H9 (cell line): ENCODE data around the gene ALDH1B1. TPM values are rescaled to one million over a fixed set of nuclear protein-coding genes. Genes with fewer than 3 reads are reported as not detected.
A peak's percentile ranks its signal among the peaks of the same experiment; 100 is the strongest.

Source experiments
- DNase-seq: peaks from one replicate; pipeline ENCODE4 v3.0.0-alpha.2; 2017
- H2AFZ ChIP-seq: one replicate; pipeline ENCODE4 v1.6.1; 2013; ENCODE audit warnings: mild to moderate bottlenecking, low read length, control low read depth, moderate library complexity
- H2AK5ac ChIP-seq: 2 replicates; pipeline ENCODE4 v1.6.1; 2013; ENCODE audit warnings: low read length, control low read depth, mixed read lengths; ENCODE audit not compliant: insufficient read length
- H2BK120ac ChIP-seq: one replicate; pipeline ENCODE4 v1.6.1; 2013; ENCODE audit warnings: low read depth, mild to moderate bottlenecking, low read length, control low read depth, inconsistent platforms; ENCODE audit not compliant: poor library complexity, severe bottlenecking
- H2BK12ac ChIP-seq: 2 replicates; pipeline ENCODE4 v1.6.1; 2013; ENCODE audit warnings: low read length, control low read depth, mixed read lengths, low read depth; ENCODE audit not compliant: insufficient read length
- H2BK15ac ChIP-seq: 2 replicates; pipeline ENCODE4 v1.6.1; 2013; ENCODE audit warnings: low read depth, low read length, control low read depth
- H2BK20ac ChIP-seq: one replicate; pipeline ENCODE4 v1.6.1; 2013; ENCODE audit warnings: low read depth, mild to moderate bottlenecking, low read length, control low read depth, inconsistent platforms; ENCODE audit not compliant: poor library complexity, severe bottlenecking
- H2BK5ac ChIP-seq: 2 replicates; pipeline ENCODE4 v1.6.1; 2013; ENCODE audit warnings: low read length, control low read depth, mixed read lengths; ENCODE audit not compliant: insufficient read length
- H3K14ac ChIP-seq: 2 replicates; pipeline ENCODE4 v1.6.1; 2013; ENCODE audit warnings: low read length, control low read depth; ENCODE audit not compliant: insufficient read depth
- H3K18ac ChIP-seq: 2 replicates; pipeline ENCODE4 v1.6.1; 2013; ENCODE audit warnings: low read depth, mild to moderate bottlenecking, mixed read lengths, low read length, control low read depth; ENCODE audit not compliant: insufficient read length
- H3K23ac ChIP-seq: 2 replicates; pipeline ENCODE4 v1.6.1; 2013; ENCODE audit warnings: low read length, control low read depth, mixed read lengths, low read depth; ENCODE audit not compliant: insufficient read length
- H3K23me2 ChIP-seq: 2 replicates; pipeline ENCODE4 v1.6.1; 2013; ENCODE audit warnings: low read depth, mild to moderate bottlenecking, mixed read lengths, low read length, control low read depth; ENCODE audit not compliant: insufficient read length, poor library complexity, severe bottlenecking
- H3K27ac ChIP-seq: 2 replicates; pipeline ENCODE4 v1.5.1; 2013; ENCODE audit warnings: low read length, control low read depth, mixed read lengths, low read depth; ENCODE audit not compliant: insufficient read length
- H3K27me3 ChIP-seq: 2 replicates; pipeline ENCODE4 v1.6.1; 2013; ENCODE audit warnings: low read length, control low read depth, inconsistent platforms; ENCODE audit not compliant: insufficient read depth
- H3K4ac ChIP-seq: 2 replicates; pipeline ENCODE4 v1.6.1; 2013; ENCODE audit warnings: low read depth, mild to moderate bottlenecking, control low read depth, inconsistent platforms, low read length, moderate library complexity
- H3K4me1 ChIP-seq: 2 replicates; pipeline ENCODE4 v1.6.1; 2013; ENCODE audit warnings: low read length, control low read depth, inconsistent platforms; ENCODE audit not compliant: insufficient read depth
- H3K4me2 ChIP-seq: 2 replicates; pipeline ENCODE4 v1.6.1; 2013; ENCODE audit warnings: low read length, control low read depth, mixed read lengths; ENCODE audit not compliant: insufficient read length, insufficient read depth
- H3K56ac ChIP-seq: 2 replicates; pipeline ENCODE4 v1.6.1; 2013; ENCODE audit warnings: low read depth, mild to moderate bottlenecking, mixed read lengths, low read length, control low read depth; ENCODE audit not compliant: insufficient read length
- H3K79me1 ChIP-seq: 2 replicates; pipeline ENCODE4 v1.6.1; 2013; ENCODE audit warnings: low read depth, mild to moderate bottlenecking, moderate library complexity, low read length, control low read depth, inconsistent platforms; ENCODE audit not compliant: insufficient read depth, poor library complexity, severe bottlenecking
- H3K79me2 ChIP-seq: 2 replicates; pipeline ENCODE4 v1.6.1; 2013; ENCODE audit warnings: low read length, control low read depth, inconsistent platforms; ENCODE audit not compliant: insufficient read depth
- H3K9ac ChIP-seq: 2 replicates; pipeline ENCODE4 v1.6.1; 2013; ENCODE audit warnings: low read length, control low read depth, mixed read lengths; ENCODE audit not compliant: insufficient read length; ENCODE audit errors: extremely low read depth
- H3K9me3 ChIP-seq: one replicate; pipeline ENCODE4 v1.6.1; 2013; ENCODE audit warnings: low read depth, low read length, inconsistent platforms; ENCODE audit not compliant: control insufficient read depth
- H3T11ph ChIP-seq: one replicate; pipeline ENCODE4 v1.6.1; 2013; ENCODE audit warnings: mild to moderate bottlenecking, low read length, control low read depth, inconsistent platforms
- H4K20me1 ChIP-seq: one replicate; pipeline ENCODE4 v1.6.1; 2013; ENCODE audit not compliant: control insufficient read depth, insufficient read length, insufficient read depth
- H4K5ac ChIP-seq: 2 replicates; pipeline ENCODE4 v1.6.1; 2013; ENCODE audit warnings: low read depth, mild to moderate bottlenecking, mixed read lengths, low read length, control low read depth; ENCODE audit not compliant: insufficient read length
- H4K8ac ChIP-seq: replicated peaks from 2 replicates; pipeline ENCODE4 v1.6.1; 2013; ENCODE audit warnings: low read length, control low read depth, mixed read lengths, low read depth; ENCODE audit not compliant: insufficient read length
- H4K91ac ChIP-seq: 2 replicates; pipeline ENCODE4 v1.6.1; 2013; ENCODE audit warnings: low read depth, mild to moderate bottlenecking, moderate library complexity, mixed read lengths, low read length, control low read depth; ENCODE audit not compliant: insufficient read length
- H3K27ac Mint-ChIP-seq, 3 experiments: 2 replicates in 2 of 3; 3 replicates in 1 of 3; pipeline ENCODE4 v1.8.0; 2020 to 2021; ENCODE audit warnings: mixed read lengths in 3 of 3, mild to moderate bottlenecking in 1 of 3, moderate library complexity in 1 of 3
- H3K27me3 Mint-ChIP-seq: 2 replicates; pipeline ENCODE4 v1.8.0; 2021; ENCODE audit warnings: low read depth, mild to moderate bottlenecking, moderate library complexity, mixed read lengths
- H3K36me3 Mint-ChIP-seq, 3 experiments: 2 replicates in 2 of 3; 3 replicates in 1 of 3; pipeline ENCODE4 v1.8.0; 2020 to 2021; ENCODE audit warnings: low read depth in 3 of 3, mixed read lengths in 3 of 3; ENCODE audit not compliant: insufficient read depth in 1 of 3
- H3K4me1 Mint-ChIP-seq, 2 experiments: 2 replicates each; pipeline ENCODE4 v1.8.0; 2020; ENCODE audit warnings: mixed read lengths in 2 of 2
- H3K4me3 Mint-ChIP-seq, 2 experiments: 2 replicates in 1 of 2; 3 replicates in 1 of 2; pipeline ENCODE4 v1.8.0; 2020 to 2021; ENCODE audit warnings: mild to moderate bottlenecking in 2 of 2, mixed read lengths in 2 of 2, moderate library complexity in 1 of 2
- H3K9me3 Mint-ChIP-seq, 2 experiments: 2 replicates in 1 of 2; 3 replicates in 1 of 2; pipeline ENCODE4 v1.8.0; 2020; ENCODE audit warnings: mild to moderate bottlenecking in 2 of 2, mixed read lengths in 2 of 2, moderate library complexity in 1 of 2
- CTCF ChIP-seq: fragments of 200-600 bp; sonication (generic); conservative IDR thresholded peaks from 3 replicates; pipeline ENCODE4 v1.8.0; 2021; ENCODE audit warnings: antibody characterized with exemption, mild to moderate bottlenecking
- WGBS: extraction: QIAGEN DNeasy Blood & Tissue Kit; methylation state at CpG from one replicate; pipeline ENCODE4 v1.1.7; 2013; ENCODE audit warnings: missing lambda C conversion rate, low lambda C conversion rate, mixed read lengths; ENCODE audit not compliant: insufficient read length; ENCODE audit errors: extremely low coverage; 5-methylcytosine and 5-hydroxymethylcytosine counted together
- total RNA-seq: library from RNA; stranded (reverse); gene quantifications from 2 replicates; pipeline ENCODE4 v1.2.1, GENCODE V29; 2021

The ALDH1B1 gene
- total RNA-seq, 1 experiment from 2014 or later: 49.6 TPM

DNA sequence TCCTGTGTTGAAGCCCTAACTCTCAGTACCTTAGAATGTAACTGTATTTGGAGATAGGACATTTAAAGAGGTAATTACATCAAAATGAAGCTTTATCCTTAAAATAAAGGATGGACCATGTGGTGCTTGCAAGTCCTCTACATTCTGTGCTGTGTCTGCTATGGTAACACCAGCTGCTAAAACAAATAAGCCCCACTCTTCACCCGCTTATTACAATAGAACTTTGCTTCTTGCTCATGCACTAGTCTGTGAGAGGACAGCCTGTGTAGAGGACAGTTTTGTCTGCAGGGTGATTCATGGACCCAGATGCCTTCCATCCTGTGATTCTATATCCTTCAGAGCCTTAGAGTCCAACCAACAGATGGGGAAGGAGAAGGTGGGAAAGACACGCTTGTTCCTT, 44.2 kb downstream of the ALDH1B1 start:
- no peaks in the 10 kb centered on the region for H3K9me3 ChIP-seq
- no peak overlapping the region for H3K56ac ChIP-seq
- Mint-ChIP-seq H3K36me3 (no peaks in the 10 kb centered on the region), H3K4me1 (peaks cover 17 to 22% of the 10 kb centered on the region in 2 experiments), H3K4me3 (no peak overlapping the region), H3K27me3 (peaks cover 8% of the 10 kb centered on the region), H3K27ac (peak overlapping the region in 1 of 3 experiments; percentile 53; a peak in 1 of 7 replicates), H3K9me3 (no peaks in the 10 kb centered on the region; a peak in 1 of 5 replicates)
- H4K8ac ChIP-seq: no peak overlapping the region
- DNase-seq: no peak
- H3K4me2 ChIP-seq: no peak overlapping the region
- H3K79me2 ChIP-seq: no peaks in the 10 kb centered on the region
- H3K18ac ChIP-seq: no peak overlapping the region
- H4K91ac ChIP-seq: no peak overlapping the region
- H2BK120ac ChIP-seq: no peak overlapping the region
- WGBS: no CpG with 5 or more reads among the region's 2 CpGs
- H2AK5ac ChIP-seq: no peak overlapping the region
- H4K20me1 ChIP-seq: no peaks in the 10 kb centered on the region
- H3K9ac ChIP-seq: no peak overlapping the region
- no peaks in the 10 kb centered on the region for H3K79me1 ChIP-seq
- H3K27me3 ChIP-seq: no peaks in the 10 kb centered on the region; the same call in 1 of the 2 replicates
- H2AFZ ChIP-seq: no peak overlapping the region
- no peak overlapping the region for H3T11ph ChIP-seq
- H4K5ac ChIP-seq: no peak overlapping the region
- H3K14ac ChIP-seq: no peak overlapping the region
- H2BK5ac ChIP-seq: no peak overlapping the region
- H3K23ac ChIP-seq: no peak overlapping the region
- no peak overlapping the region for H3K4ac ChIP-seq
- no peak for TF ChIP-seq CTCF
- H2BK12ac ChIP-seq: no peak overlapping the region
- no peak overlapping the region for H2BK15ac ChIP-seq
- H3K4me1 ChIP-seq: no peaks in the 10 kb centered on the region
- no peaks in the 10 kb centered on the region for H3K23me2 ChIP-seq
- H2BK20ac ChIP-seq: no peak overlapping the region
- H3K27ac ChIP-seq: no peak overlapping the region
